ENCODE measurements around the gene ZNF566. TPM values are rescaled to one million over a fixed set of nuclear protein-coding genes. Genes with fewer than 3 reads are reported as not detected.
A peak's percentile ranks its signal among the peaks of the same experiment; 100 is the strongest.

Gene ZNF566
- total and polyA plus RNA-seq, 2 donors: 7.3 to 9.4 TPM

- WGBS: 20% methylated on average over 61 of the region's 61 CpGs
- no peaks in the 10 kb centered on the region for H3K36me3 ChIP-seq (ENCODE audit: control insufficient read depth in 2 of 2, insufficient read depth in 2 of 2, low read length in 1 of 2)
- H3K4me1 ChIP-seq (ENCODE audit: control insufficient read depth in 2 of 2, insufficient read depth in 2 of 2, low read length in 2 of 2): peaks cover 6 to 9% of the 10 kb centered on the region in 2 donors
- peaks cover 12 to 19% of the 10 kb centered on the region in 2 donors for H3K27me3 ChIP-seq (ENCODE audit: control insufficient read depth in 2 of 2, insufficient read depth in 1 of 2, low read length in 1 of 2)
- H3K4me3 ChIP-seq (ENCODE audit: low read length in 2 of 2): peak overlapping the region in 1 of 2 donors; percentile 28
- no peak overlapping the region for H3K27ac ChIP-seq (ENCODE audit: low read depth in 1 of 2, low read length in 1 of 2)
- peaks cover 10 to 11% of the 10 kb centered on the region in 2 donors for H3K9me3 ChIP-seq (ENCODE audit: control insufficient read depth in 2 of 2, insufficient read depth in 1 of 2, low read length in 1 of 2)
- DNase-seq (ENCODE audit: low read depth in 6 of 9, low spot score in 9 of 9): no peak
Observed at GRCh38 chr19:36420961-36421748, 68.2 kb downstream of the ZNF566 start.

- under 1% methylated on average over 70 of the region's 70 CpGs for WGBS
- DNase-seq (ENCODE audit: low read depth in 6 of 9, low spot score in 9 of 9): peak; percentile 39 to 92 (median 79)
- Histone ChIP-seq H3K27ac (ENCODE audit: low read depth in 1 of 2, low read length in 1 of 2) (peak within 1 kb of the TSS; percentile 81 to 88), H3K4me3 (ENCODE audit: low read length in 2 of 2) (peak within 1 kb of the TSS; percentile 83 to 92), H3K9me3 (ENCODE audit: control insufficient read depth in 2 of 2, insufficient read depth in 1 of 2, low read length in 1 of 2) (peaks cover 9 to 20% of the 10 kb centered on the region in 2 donors), H3K27me3 (ENCODE audit: control insufficient read depth in 2 of 2, insufficient read depth in 1 of 2, low read length in 1 of 2) (peaks cover 12 to 19% of the 10 kb centered on the region in 2 donors), H3K36me3 (ENCODE audit: control insufficient read depth in 2 of 2, insufficient read depth in 2 of 2, low read length in 1 of 2) (no peaks in the 10 kb centered on the region), H3K4me1 (ENCODE audit: control insufficient read depth in 2 of 2, insufficient read depth in 2 of 2, low read length in 2 of 2) (peaks cover 6 to 9% of the 10 kb centered on the region in 2 donors)
Observed at GRCh38 chr19:36418287-36419001, 70.9 kb downstream of the ZNF566 start, which contains the start of gene ZFP82. ZFP82 (minus strand) TSS chr19:36418644; CDS start chr19:36409789, 8,855 bp downstream.

- Histone ChIP-seq H3K4me3 (ENCODE audit: low read length in 2 of 2) (peak overlapping the region; percentile 83 to 92), H3K4me1 (ENCODE audit: control insufficient read depth in 2 of 2, insufficient read depth in 2 of 2, low read length in 2 of 2) (peaks cover 6 to 9% of the 10 kb centered on the region in 2 donors), H3K27me3 (ENCODE audit: control insufficient read depth in 2 of 2, insufficient read depth in 1 of 2, low read length in 1 of 2) (peaks cover 12 to 19% of the 10 kb centered on the region in 2 donors), H3K9me3 (ENCODE audit: control insufficient read depth in 2 of 2, insufficient read depth in 1 of 2, low read length in 1 of 2) (peaks cover 9 to 20% of the 10 kb centered on the region in 2 donors), H3K27ac (ENCODE audit: low read depth in 1 of 2, low read length in 1 of 2) (peak overlapping the region in 1 of 2 donors; percentile 81), H3K36me3 (ENCODE audit: control insufficient read depth in 2 of 2, insufficient read depth in 2 of 2, low read length in 1 of 2) (no peaks in the 10 kb centered on the region)
- peak in 2 of 9 donors; percentile 1 to 13 for DNase-seq (ENCODE audit: low read depth in 6 of 9, low spot score in 9 of 9)
- WGBS: 33% methylated on average over 25 of the region's 25 CpGs
Observed at GRCh38 chr19:36417752-36418286, 71.5 kb downstream of the ZNF566 start.

- Histone ChIP-seq H3K9me3 (ENCODE audit: control insufficient read depth in 2 of 2, insufficient read depth in 1 of 2, low read length in 1 of 2) (peaks cover 4 to 24% of the 10 kb centered on the region in 2 donors), H3K4me3 (ENCODE audit: low read length in 2 of 2) (no peak overlapping the region), H3K27me3 (ENCODE audit: control insufficient read depth in 2 of 2, insufficient read depth in 1 of 2, low read length in 1 of 2) (no peaks in the 10 kb centered on the region), H3K4me1 (ENCODE audit: control insufficient read depth in 2 of 2, insufficient read depth in 2 of 2, low read length in 2 of 2) (no peaks in the 10 kb centered on the region), H3K36me3 (ENCODE audit: control insufficient read depth in 2 of 2, insufficient read depth in 2 of 2, low read length in 1 of 2) (peaks cover 24 to 30% of the 10 kb centered on the region in 2 donors), H3K27ac (ENCODE audit: low read depth in 1 of 2, low read length in 1 of 2) (no peak overlapping the region)
- DNase-seq (ENCODE audit: low read depth in 6 of 9, low spot score in 9 of 9): no peak
- WGBS: 99% methylated on average over 5 of the region's 5 CpGs
Observed at GRCh38 chr19:36409841-36410240, 79.5 kb downstream of the ZNF566 start.

GRCh38 chr19:36408101-36408500, 81.3 kb downstream of the ZNF566 start:
- Histone ChIP-seq H3K27ac (ENCODE audit: low read depth in 1 of 2, low read length in 1 of 2) (no peak overlapping the region), H3K36me3 (ENCODE audit: control insufficient read depth in 2 of 2, insufficient read depth in 2 of 2, low read length in 1 of 2) (peaks cover 30 to 40% of the 10 kb centered on the region in 2 donors), H3K9me3 (ENCODE audit: control insufficient read depth in 2 of 2, insufficient read depth in 1 of 2, low read length in 1 of 2) (peaks cover 4 to 14% of the 10 kb centered on the region in 2 donors), H3K4me3 (ENCODE audit: low read length in 2 of 2) (no peak overlapping the region), H3K27me3 (ENCODE audit: control insufficient read depth in 2 of 2, insufficient read depth in 1 of 2, low read length in 1 of 2) (no peaks in the 10 kb centered on the region), H3K4me1 (ENCODE audit: control insufficient read depth in 2 of 2, insufficient read depth in 2 of 2, low read length in 2 of 2) (no peaks in the 10 kb centered on the region)
- over 99% methylated on average over 3 of the region's 3 CpGs for WGBS
- no peak for DNase-seq (ENCODE audit: low read depth in 6 of 9, low spot score in 9 of 9)

- Histone ChIP-seq H3K36me3 (ENCODE audit: control insufficient read depth in 2 of 2, insufficient read depth in 2 of 2, low read length in 1 of 2) (peaks cover 34 to 43% of the 10 kb centered on the region in 2 donors), H3K27ac (ENCODE audit: low read depth in 1 of 2, low read length in 1 of 2) (no peak overlapping the region), H3K27me3 (ENCODE audit: control insufficient read depth in 2 of 2, insufficient read depth in 1 of 2, low read length in 1 of 2) (no peaks in the 10 kb centered on the region), H3K4me3 (ENCODE audit: low read length in 2 of 2) (no peak overlapping the region), H3K4me1 (ENCODE audit: control insufficient read depth in 2 of 2, insufficient read depth in 2 of 2, low read length in 2 of 2) (no peaks in the 10 kb centered on the region), H3K9me3 (ENCODE audit: control insufficient read depth in 2 of 2, insufficient read depth in 1 of 2, low read length in 1 of 2) (peaks cover 5% of the 10 kb centered on the region in 2 donors)
- 96% methylated on average over 3 of the region's 3 CpGs for WGBS
- DNase-seq (ENCODE audit: low read depth in 6 of 9, low spot score in 9 of 9): no peak
Observed at GRCh38 chr19:36404498-36404897, 84.9 kb downstream of the ZNF566 start.

GRCh38 chr19:36401475-36401874, 87.9 kb downstream of the ZNF566 start:
- H3K27ac ChIP-seq (ENCODE audit: low read depth in 1 of 2, low read length in 1 of 2): no peak overlapping the region
- no peaks in the 10 kb centered on the region for H3K27me3 ChIP-seq (ENCODE audit: control insufficient read depth in 2 of 2, insufficient read depth in 1 of 2, low read length in 1 of 2)
- no peaks in the 10 kb centered on the region for H3K4me1 ChIP-seq (ENCODE audit: control insufficient read depth in 2 of 2, insufficient read depth in 2 of 2, low read length in 2 of 2)
- H3K36me3 ChIP-seq (ENCODE audit: control insufficient read depth in 2 of 2, insufficient read depth in 2 of 2, low read length in 1 of 2): peaks cover 15 to 36% of the 10 kb centered on the region in 2 donors
- H3K9me3 ChIP-seq (ENCODE audit: control insufficient read depth in 2 of 2, insufficient read depth in 1 of 2, low read length in 1 of 2): peaks cover 1 to 8% of the 10 kb centered on the region in 2 donors
- DNase-seq (ENCODE audit: low read depth in 6 of 9, low spot score in 9 of 9): no peak
- H3K4me3 ChIP-seq (ENCODE audit: low read length in 2 of 2): no peak overlapping the region
- WGBS: 96% methylated on average over 7 of the region's 7 CpGs

- Histone ChIP-seq H3K27ac (ENCODE audit: low read depth in 1 of 2, low read length in 1 of 2) (no peak overlapping the region), H3K4me1 (ENCODE audit: control insufficient read depth in 2 of 2, insufficient read depth in 2 of 2, low read length in 2 of 2) (no peaks in the 10 kb centered on the region), H3K36me3 (ENCODE audit: control insufficient read depth in 2 of 2, insufficient read depth in 2 of 2, low read length in 1 of 2) (peaks cover 6 to 31% of the 10 kb centered on the region in 2 donors), H3K27me3 (ENCODE audit: control insufficient read depth in 2 of 2, insufficient read depth in 1 of 2, low read length in 1 of 2) (no peaks in the 10 kb centered on the region), H3K9me3 (ENCODE audit: control insufficient read depth in 2 of 2, insufficient read depth in 1 of 2, low read length in 1 of 2) (peaks cover 7 to 16% of the 10 kb centered on the region in 2 donors), H3K4me3 (ENCODE audit: low read length in 2 of 2) (no peak overlapping the region)
- no peak for DNase-seq (ENCODE audit: low read depth in 6 of 9, low spot score in 9 of 9)
- 98% methylated on average over 3 of the region's 3 CpGs for WGBS
Observed at GRCh38 chr19:36398571-36398970, 90.8 kb downstream of the ZNF566 start.

Data from thymus (tissue), 11 donors.